HUES6 (cell line): ENCODE data around the gene LARP4B.

Experiments
- H3K27ac ChIP-seq: 2 replicates; pipeline ENCODE4 v1.7.0; 2013; ENCODE audit warnings: low read depth, mild to moderate bottlenecking, low read length, inconsistent platforms
- H3K27me3 ChIP-seq: 2 replicates; pipeline ENCODE4 v1.6.1; 2013; ENCODE audit warnings: low read length; ENCODE audit not compliant: control insufficient read depth, insufficient read depth
- H3K36me3 ChIP-seq: 2 replicates; pipeline ENCODE4 v1.6.1; 2013; ENCODE audit warnings: low read length; ENCODE audit not compliant: control insufficient read depth, insufficient read depth
- H3K4me1 ChIP-seq: 2 replicates; pipeline ENCODE4 v1.6.1; 2013; ENCODE audit warnings: low read length; ENCODE audit not compliant: control insufficient read depth, insufficient read depth
- H3K4me3 ChIP-seq: 2 replicates; pipeline ENCODE4 v1.5.1; 2013; ENCODE audit warnings: low read depth, low read length
- H3K9ac ChIP-seq: one replicate; pipeline ENCODE4 v1.6.1; 2013; ENCODE audit warnings: mild to moderate bottlenecking, low read length
- H3K9me3 ChIP-seq: 2 replicates; pipeline ENCODE4 v1.6.1; 2013; ENCODE audit warnings: low read depth, low read length; ENCODE audit not compliant: control insufficient read depth, insufficient read depth

Gene LARP4B

GRCh38 chr10:785861-786214 lies 145.7 kb downstream of the LARP4B start:
- Histone ChIP-seq H3K9me3 (no peaks in the 10 kb centered on the region), H3K27ac (no peak overlapping the region), H3K27me3 (peaks cover 30% of the 10 kb centered on the region), H3K4me3 (no peak overlapping the region), H3K4me1 (peaks cover 5% of the 10 kb centered on the region; the same call in 1 of the 2 replicates), H3K36me3 (no peaks in the 10 kb centered on the region), H3K9ac (no peak overlapping the region)

- peak overlapping the region; percentile 56 for H3K4me3 ChIP-seq
- peak overlapping the region; percentile 10 for H3K9ac ChIP-seq
- no peaks in the 10 kb centered on the region for H3K36me3 ChIP-seq
- peaks cover 5% of the 10 kb centered on the region; the same call in 1 of the 2 replicates for H3K4me1 ChIP-seq
- H3K27ac ChIP-seq: no peak overlapping the region
- H3K9me3 ChIP-seq: no peaks in the 10 kb centered on the region
- peaks cover 30% of the 10 kb centered on the region for H3K27me3 ChIP-seq
Measured at GRCh38 chr10:785089-785860, 146.2 kb downstream of the LARP4B start.

- H3K27ac ChIP-seq: no peak overlapping the region
- peak overlapping the region; percentile 56 for H3K4me3 ChIP-seq
Measured at GRCh38 chr10:784403-785088, 147.0 kb downstream of the LARP4B start.

GRCh38 chr10:782751-783648 lies 148.5 kb downstream of the LARP4B start:
- no peaks in the 10 kb centered on the region for H3K36me3 ChIP-seq
- H3K27ac ChIP-seq: no peak overlapping the region
- peaks cover 5% of the 10 kb centered on the region; the same call in 1 of the 2 replicates for H3K4me1 ChIP-seq
- peaks cover 30% of the 10 kb centered on the region for H3K27me3 ChIP-seq
- H3K9me3 ChIP-seq: no peaks in the 10 kb centered on the region
- no peak overlapping the region for H3K9ac ChIP-seq
- H3K4me3 ChIP-seq: no peak overlapping the region

More at GRCh38 chr10:784403-785088, 147.0 kb downstream of the LARP4B start:
- Histone ChIP-seq H3K4me1 (peaks cover 5% of the 10 kb centered on the region; the same call in 1 of the 2 replicates), H3K27me3 (peaks cover 30% of the 10 kb centered on the region), H3K36me3 (no peaks in the 10 kb centered on the region), H3K9me3 (no peaks in the 10 kb centered on the region), H3K9ac (peak overlapping the region; percentile 10)

- Histone ChIP-seq H3K9ac (no peak overlapping the region), H3K4me1 (peaks cover 5% of the 10 kb centered on the region; the same call in 1 of the 2 replicates), H3K27ac (no peak overlapping the region), H3K4me3 (no peak overlapping the region), H3K27me3 (peaks cover 29% of the 10 kb centered on the region), H3K36me3 (no peaks in the 10 kb centered on the region), H3K9me3 (no peaks in the 10 kb centered on the region)
Measured at GRCh38 chr10:780536-781524, 150.7 kb downstream of the LARP4B start.

GRCh38 chr10:778626-779330 lies 152.7 kb downstream of the LARP4B start:
- Histone ChIP-seq H3K4me3 (no peak overlapping the region), H3K27me3 (peaks cover 13% of the 10 kb centered on the region; the same call in 1 of the 2 replicates), H3K4me1 (no peaks in the 10 kb centered on the region), H3K9ac (no peak overlapping the region), H3K9me3 (no peaks in the 10 kb centered on the region), H3K36me3 (no peaks in the 10 kb centered on the region), H3K27ac (no peak overlapping the region)

DNA sequence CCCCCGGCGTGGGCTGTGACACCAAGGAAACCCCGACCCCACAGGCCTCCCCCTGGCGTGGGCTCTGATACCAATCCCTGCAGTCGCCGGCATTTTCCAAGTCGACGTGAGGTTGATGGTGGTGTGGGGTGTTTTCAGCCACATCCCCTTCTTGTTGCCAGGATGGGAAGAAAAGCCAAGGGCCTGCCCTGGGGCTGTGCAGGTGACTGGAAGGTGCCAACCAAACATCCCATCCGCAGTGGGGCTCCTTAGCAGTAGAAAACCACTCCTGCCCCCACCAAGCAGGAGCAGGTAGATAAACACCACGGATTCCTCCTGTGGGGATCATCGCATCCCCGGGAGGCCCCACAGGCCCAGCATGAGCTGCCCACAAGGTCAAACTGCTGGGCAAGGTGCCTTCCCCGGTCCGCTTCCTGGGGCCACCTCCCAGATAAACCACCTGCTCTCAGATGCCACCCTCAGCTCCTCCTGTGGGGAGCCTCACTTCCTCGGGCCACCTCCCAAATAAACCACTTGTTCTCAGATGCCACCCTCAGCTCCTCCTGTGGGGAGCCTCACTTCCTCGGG lies 153.5 kb downstream of the LARP4B start:
- no peaks in the 10 kb centered on the region for H3K9me3 ChIP-seq
- H3K27ac ChIP-seq: no peak overlapping the region
- H3K4me1 ChIP-seq: no peaks in the 10 kb centered on the region
- H3K36me3 ChIP-seq: no peaks in the 10 kb centered on the region
- no peak overlapping the region for H3K9ac ChIP-seq
- H3K27me3 ChIP-seq: peaks cover 7% of the 10 kb centered on the region; the same call in 1 of the 2 replicates
- H3K4me3 ChIP-seq: no peak overlapping the region

- Histone ChIP-seq H3K9ac (no peak overlapping the region), H3K27ac (no peak overlapping the region), H3K36me3 (no peaks in the 10 kb centered on the region), H3K9me3 (no peaks in the 10 kb centered on the region), H3K4me3 (no peak overlapping the region), H3K27me3 (no peaks in the 10 kb centered on the region; the same call in 1 of the 2 replicates), H3K4me1 (no peaks in the 10 kb centered on the region)
Measured at GRCh38 chr10:776772-777171, 154.7 kb downstream of the LARP4B start.

- H3K27ac ChIP-seq: no peak overlapping the region
- no peaks in the 10 kb centered on the region; the same call in 1 of the 2 replicates for H3K27me3 ChIP-seq
Measured at GRCh38 chr10:775245-776075, 156.0 kb downstream of the LARP4B start.

More at GRCh38 chr10:775245-776075, 156.0 kb downstream of the LARP4B start:
- Histone ChIP-seq H3K4me1 (no peaks in the 10 kb centered on the region), H3K4me3 (no peak overlapping the region), H3K36me3 (no peaks in the 10 kb centered on the region), H3K9me3 (peaks cover 5% of the 10 kb centered on the region; the same call in 1 of the 2 replicates), H3K9ac (no peak overlapping the region)
